ENCODE data around the gene ACP1. TPM values are rescaled to one million over a fixed set of nuclear protein-coding genes. Genes with fewer than 3 reads are reported as not detected.

The ACP1 gene
- total and polyA plus RNA-seq, 2 of the 8 experiments (the other 6 are each of a cell fraction or from before 2014, with no cell fraction given): 115 to 155 TPM

GRCh38 chr2:228115-228514, 36.6 kb upstream of the ACP1 start:
- Histone ChIP-seq H3K27me3 (replicated peaks in 1 of 4; ENCODE audit: control insufficient read depth in 3 of 4, extremely low read depth in 1 of 4, insufficient read depth in 3 of 4, low read length in 3 of 4) (peaks cover 0 to 1% (median 0%) of the 10 kb centered on the region in 4 experiments; a peak in 1 of 7 replicates), H2BK20ac (ENCODE audit: low read length) (no peak overlapping the region), H3K4me2 (ENCODE audit: insufficient read depth in 1 of 2, low read depth in 2 of 2, low read length in 2 of 2) (no peak overlapping the region), H3K23ac (ENCODE audit: insufficient read length) (no peak overlapping the region), H3K36me3 (ENCODE audit: control insufficient read depth in 2 of 4, insufficient read depth in 4 of 4, low read length in 3 of 4) (peaks cover 0 to 3% (median 1%) of the 10 kb centered on the region in 4 experiments; a peak in 7 of 8 replicates), H2BK12ac (ENCODE audit: low read depth, low read length) (no peak overlapping the region), H2AK5ac (ENCODE audit: low read depth, low read length) (no peak overlapping the region), H3K23me2 (ENCODE audit: low read depth, low read length) (no peaks in the 10 kb centered on the region; the same call in 1 of the 2 replicates), H4K8ac (ENCODE audit: extremely low read depth, insufficient read depth, low read length) (no peak overlapping the region), H3K4ac (replicated peaks; ENCODE audit: insufficient read length, low read depth, low read length) (no peak overlapping the region), H4K20me1 (replicated peaks in 1 of 2; ENCODE audit: control insufficient read depth in 1 of 2, insufficient read depth in 2 of 2, low read length in 2 of 2) (no peaks in the 10 kb centered on the region), H2BK15ac (ENCODE audit: low read length) (no peak overlapping the region), H3K14ac (ENCODE audit: insufficient read length) (no peak overlapping the region), H2BK120ac (replicated peaks; ENCODE audit: low read depth, low read length) (no peak overlapping the region), H2BK5ac (ENCODE audit: low read depth, low read length) (no peak overlapping the region), H3K4me1 (replicated peaks in 1 of 4; ENCODE audit: control insufficient read depth in 3 of 4, insufficient read depth in 4 of 4, low read length in 3 of 4) (peaks cover 0 to 2% (median 0%) of the 10 kb centered on the region in 4 experiments), H3K79me1 (ENCODE audit: low read depth, low read length) (no peaks in the 10 kb centered on the region), H3K18ac (ENCODE audit: extremely low read depth, low read length) (no peak overlapping the region), H3K56ac (replicated peaks; ENCODE audit: insufficient read length, low read depth, low read length) (no peak overlapping the region), H4K5ac (ENCODE audit: insufficient read length, low read depth, low read length) (no peak overlapping the region), H3K9ac (replicated peaks in 1 of 4; ENCODE audit: extremely low read depth in 1 of 4, low read depth in 3 of 4, low read length in 3 of 4) (no peak overlapping the region), H3K9me3 (ENCODE audit: insufficient read depth in 2 of 2, low read depth in 1 of 2, low read length in 1 of 2) (no peaks in the 10 kb centered on the region), H3K4me3 (ENCODE audit: extremely low read depth in 1 of 4, insufficient read depth in 2 of 4, low read depth in 3 of 4, low read length in 4 of 4) (no peak overlapping the region), H3K79me2 (ENCODE audit: control insufficient read depth in 1 of 2, insufficient read depth in 2 of 2, low read length in 2 of 2) (no peaks in the 10 kb centered on the region), H4K91ac (replicated peaks; ENCODE audit: insufficient read length, low read length) (no peak overlapping the region), H2AFZ (ENCODE audit: low read length) (no peak overlapping the region), H3K27ac (ENCODE audit: low read depth, low read length) (no peak overlapping the region)
- FAIRE-seq (no peak), DNase-seq (ENCODE audit: low read depth in 1 of 2, low spot score in 2 of 2) (no peak)
- TF ChIP-seq RBBP5 (IDR thresholded peaks at IDR 0.05; ENCODE audit: borderline replicate concordance, low read depth, low read length) (no peak), RXRA (IDR thresholded peaks at IDR 0.05; ENCODE audit: insufficient read depth, low read depth, low read length) (no peak)
- CTCF ChIA-PET (ENCODE audit: partially characterized antibody): interaction anchor here (0.7 to 1.4 kb wide), 2 partner anchors 10 to 22 kb away, joined by 3 read pairs; no protein-coding TSS in a partner anchor
- POLR2A ChIA-PET (ENCODE audit: partially characterized antibody): no interaction called here
- 89% methylated on average over 9 of the region's 9 CpGs; no CpG with 5 or more reads in 1 of the 2 experiments for WGBS, 2 experiments (ENCODE audit: extremely low coverage in 1 of 2, insufficient coverage in 1 of 2, insufficient read length in 1 of 2, insufficient replicate concordance in 2 of 2, low coverage in 1 of 2, low lambda C conversion rate in 2 of 2, missing lambda C conversion rate in 1 of 2)

Data from H1 (cell line).